Activated naive CD8-positive, alpha-beta T cell treated with anti-CD3 and anti-CD28 coated beads for 36 hours (primary cell): Measurements from ENCODE around the gene AK1. TPM values are rescaled to one million over a fixed set of nuclear protein-coding genes. Genes with fewer than 3 reads are reported as not detected.
"Not testable (repeated sequence)": the region's sequence is repeated elsewhere in the genome, so short reads cannot be mapped to it uniquely, and the experiment has no call there.

ENCODE experiments used
- DNase-seq: peaks from one replicate; pipeline ENCODE4 v3.0.0; 2021
- H3K27ac Mint-ChIP-seq: one replicate; pipeline ENCODE4 v1.8.0; 2022; ENCODE audit warnings: mild to moderate bottlenecking, moderate library complexity, mixed read lengths
- H3K27me3 Mint-ChIP-seq: one replicate; pipeline ENCODE4 v1.8.0; 2022; ENCODE audit warnings: mild to moderate bottlenecking, mixed read lengths
- H3K36me3 Mint-ChIP-seq: one replicate; pipeline ENCODE4 v1.8.0; 2021; ENCODE audit warnings: mild to moderate bottlenecking, mixed read lengths
- H3K4me1 Mint-ChIP-seq: one replicate; pipeline ENCODE4 v1.8.0; 2021; ENCODE audit warnings: mixed read lengths
- H3K4me3 Mint-ChIP-seq: one replicate; pipeline ENCODE4 v1.8.0; 2022; ENCODE audit warnings: mild to moderate bottlenecking, moderate library complexity, mixed read lengths
- H3K9me3 Mint-ChIP-seq: one replicate; pipeline ENCODE4 v1.8.0; 2022; ENCODE audit warnings: mixed read lengths
- total RNA-seq, 2 experiments: library from RNA; stranded (reverse); gene quantifications; one replicate each; pipeline ENCODE4 v1.2.3, GENCODE V29; 2021

Gene AK1
- total RNA-seq, 2 experiments from 2014 or later, result 9.9 to 11.7 TPM

DNA sequence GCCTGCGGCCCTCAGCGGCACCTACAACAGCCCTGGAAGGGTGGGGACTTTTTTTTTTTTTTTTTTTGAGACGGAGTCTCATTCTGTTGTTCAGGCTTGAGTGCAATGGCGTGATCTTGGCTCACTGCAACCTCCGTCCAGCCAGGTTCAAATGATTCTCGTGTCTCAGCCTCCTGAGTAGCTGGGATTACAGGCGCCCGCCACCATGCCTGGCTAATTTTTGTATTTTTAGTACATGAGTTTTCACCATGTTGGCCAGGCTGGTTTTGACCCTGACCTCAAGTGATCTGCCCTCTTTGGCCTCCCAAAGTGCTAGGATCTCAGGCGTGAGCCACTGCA lies 7.4 kb downstream of the AK1 start:
- H3K9me3 Mint-ChIP-seq, H3K27me3 Mint-ChIP-seq, H3K4me1 Mint-ChIP-seq, DNase-seq, H3K4me3 Mint-ChIP-seq, H3K36me3 Mint-ChIP-seq, H3K27ac Mint-ChIP-seq: not testable (repeated sequence)

DNA sequence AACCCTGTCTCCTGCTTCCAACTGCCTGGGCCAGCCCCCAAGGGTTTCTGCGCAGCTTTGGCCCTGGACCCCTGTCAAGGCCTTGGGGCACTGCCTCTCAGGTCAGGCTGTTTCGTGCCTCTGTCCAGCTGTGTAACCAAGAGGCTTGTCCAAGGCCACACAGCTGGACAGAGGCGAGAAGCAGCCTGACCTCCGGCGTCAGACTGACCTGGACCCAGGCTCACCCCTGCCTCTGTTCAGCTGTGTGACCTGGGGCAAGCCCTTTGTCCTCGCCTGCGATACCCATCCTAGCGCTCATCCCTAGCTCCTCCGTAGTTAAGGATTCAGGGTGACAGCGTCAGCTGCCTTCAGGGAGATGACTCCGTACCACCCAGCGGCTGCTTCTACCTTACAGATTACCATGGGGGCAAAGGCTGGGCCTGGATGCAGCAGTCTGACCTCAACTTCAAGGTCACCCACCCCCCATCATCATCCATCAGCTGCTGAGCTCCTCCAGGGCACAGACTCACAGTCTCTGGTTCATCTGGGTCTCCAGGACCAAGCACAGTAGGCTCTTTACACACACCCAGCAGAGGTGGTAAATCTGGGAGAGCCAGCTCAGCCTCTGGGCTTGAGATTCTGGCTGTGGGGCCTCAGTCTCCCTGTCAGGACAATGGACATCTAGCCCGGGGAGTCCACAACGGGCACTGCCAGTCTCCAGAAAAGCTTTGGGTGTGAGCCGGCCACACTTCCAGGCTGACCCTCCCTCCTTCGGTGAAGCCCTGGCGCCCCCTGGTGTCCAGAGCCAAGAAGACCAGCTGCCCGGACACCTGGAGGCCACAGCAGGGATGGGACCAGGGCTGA lies 7.9 kb downstream of the AK1 start:
- H3K36me3 Mint-ChIP-seq, result no peaks in the 10 kb centered on the region
- H3K4me1 Mint-ChIP-seq, result peaks cover 14% of the 10 kb centered on the region
- H3K27ac Mint-ChIP-seq, result no peak overlapping the region
- H3K9me3 Mint-ChIP-seq, result no peaks in the 10 kb centered on the region
- DNase-seq, result peak; percentile 82
- H3K4me3 Mint-ChIP-seq, result no peak overlapping the region
- H3K27me3 Mint-ChIP-seq, result no peaks in the 10 kb centered on the region

DNA sequence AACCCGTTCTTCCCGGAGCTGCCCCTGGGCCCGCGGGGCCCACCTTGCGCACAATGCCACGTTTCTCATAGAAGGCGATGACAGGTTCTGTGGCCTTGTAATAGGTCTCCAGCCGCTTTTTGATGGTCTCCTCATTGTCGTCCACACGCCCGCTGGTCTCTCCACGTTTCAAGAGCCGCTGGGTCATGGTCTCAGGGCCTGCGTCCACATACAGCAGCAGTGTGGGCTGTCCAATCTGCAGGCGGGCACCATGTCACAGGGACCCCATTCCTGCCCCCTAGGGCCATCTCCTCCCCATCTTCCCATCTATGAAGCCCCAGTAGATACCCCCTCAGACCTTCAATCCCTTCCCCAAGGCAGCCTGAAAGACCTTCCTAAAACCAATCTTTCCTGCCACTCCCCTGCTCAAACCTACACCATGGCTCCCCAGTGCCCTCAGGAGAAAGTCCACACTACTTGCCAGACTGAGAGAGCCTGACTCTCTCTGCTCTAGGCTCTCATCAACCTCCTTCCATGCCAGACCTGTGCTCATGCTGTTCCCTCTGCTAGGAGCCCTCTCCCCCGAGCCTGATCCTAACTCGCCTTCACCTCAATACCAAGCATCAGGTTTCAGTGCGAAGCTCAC lies 9.1 kb downstream of the AK1 start:
- H3K27ac Mint-ChIP-seq, result no peak overlapping the region
- no peaks in the 10 kb centered on the region for H3K36me3 Mint-ChIP-seq
- no peaks in the 10 kb centered on the region for H3K27me3 Mint-ChIP-seq

DNA sequence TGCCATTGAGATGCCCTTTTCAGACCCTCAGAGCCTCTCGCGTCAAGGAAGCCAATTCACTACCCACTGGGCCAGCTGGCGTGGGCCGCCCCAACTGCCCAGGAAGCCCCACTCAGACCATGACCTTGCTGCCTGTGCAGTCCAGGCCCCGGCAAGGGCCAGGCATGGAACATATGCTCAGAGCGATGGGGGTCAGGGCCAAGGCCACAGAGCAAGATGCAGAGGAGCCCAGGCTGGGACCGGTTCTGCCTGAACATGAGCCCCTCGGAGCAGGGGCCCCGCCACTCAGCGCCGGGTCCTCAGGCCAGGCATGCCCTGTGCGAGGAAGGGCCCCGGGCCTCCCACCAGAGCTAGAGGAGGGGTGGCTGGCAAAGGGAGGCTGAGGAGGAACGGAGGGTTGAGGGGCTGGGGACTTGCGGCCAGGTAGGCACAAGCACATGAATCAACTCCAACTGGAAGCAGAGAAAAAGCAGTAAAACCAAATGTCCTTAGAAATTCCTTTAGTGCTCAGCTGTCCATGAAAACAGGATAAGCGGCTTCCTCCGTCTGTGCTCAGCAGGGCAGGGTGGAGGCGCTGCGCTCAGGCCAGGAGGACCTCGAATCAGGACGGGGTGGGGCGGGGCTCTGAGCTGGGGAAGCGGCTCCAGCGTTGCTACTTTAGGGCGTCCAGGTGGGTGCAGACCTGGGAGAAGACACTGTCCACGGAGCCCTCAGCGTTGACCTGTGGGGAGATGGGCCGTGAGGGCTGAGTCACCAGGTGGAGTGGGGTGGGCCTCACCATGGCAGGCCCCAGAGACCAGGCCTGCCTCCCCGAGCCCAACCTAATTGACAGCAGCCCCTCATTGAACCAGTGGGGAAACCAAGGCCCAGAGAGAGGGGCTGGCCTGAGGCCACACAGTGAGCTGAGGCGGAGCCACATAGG lies 9.9 kb downstream of the AK1 start:
- Mint-ChIP-seq H3K4me1 (peaks cover 16% of the 10 kb centered on the region), H3K27me3 (no peaks in the 10 kb centered on the region)
- DNase-seq, result no peak

More for the DNA sequence above, 9.1 kb downstream of the AK1 start:
- no peaks in the 10 kb centered on the region for H3K9me3 Mint-ChIP-seq
- peaks cover 14% of the 10 kb centered on the region for H3K4me1 Mint-ChIP-seq
- DNase-seq, result no peak
- no peak overlapping the region for H3K4me3 Mint-ChIP-seq

DNA sequence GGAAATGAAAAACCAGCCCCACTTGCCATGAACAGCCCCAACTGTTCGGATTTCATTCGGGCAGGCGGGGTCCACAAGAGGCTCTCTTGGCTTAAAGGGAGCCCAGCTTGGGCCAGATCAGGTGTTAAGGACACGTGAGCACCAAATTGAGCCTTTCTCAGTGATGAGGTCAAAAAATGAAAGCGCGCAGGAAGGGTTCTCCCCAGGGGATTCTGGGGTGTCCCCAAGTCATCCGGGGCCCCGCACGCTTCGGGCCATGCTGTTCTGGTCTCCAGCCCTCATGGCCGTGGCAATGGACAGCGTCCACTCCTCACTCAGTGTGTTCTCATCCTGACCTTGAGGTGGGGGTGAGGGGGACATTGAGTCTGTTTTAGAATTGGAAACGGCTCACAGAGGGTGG lies 10.9 kb downstream of the AK1 start:
- Mint-ChIP-seq H3K4me1 (peaks cover 24% of the 10 kb centered on the region), H3K36me3 (no peaks in the 10 kb centered on the region), H3K9me3 (no peaks in the 10 kb centered on the region), H3K27ac (no peak overlapping the region), H3K27me3 (no peaks in the 10 kb centered on the region), H3K4me3 (no peak overlapping the region)
- DNase-seq, result no peak

More for the DNA sequence above, 9.9 kb downstream of the AK1 start:
- no peak overlapping the region for H3K4me3 Mint-ChIP-seq
- no peak overlapping the region for H3K27ac Mint-ChIP-seq
- no peaks in the 10 kb centered on the region for H3K9me3 Mint-ChIP-seq
- no peaks in the 10 kb centered on the region for H3K36me3 Mint-ChIP-seq

DNA sequence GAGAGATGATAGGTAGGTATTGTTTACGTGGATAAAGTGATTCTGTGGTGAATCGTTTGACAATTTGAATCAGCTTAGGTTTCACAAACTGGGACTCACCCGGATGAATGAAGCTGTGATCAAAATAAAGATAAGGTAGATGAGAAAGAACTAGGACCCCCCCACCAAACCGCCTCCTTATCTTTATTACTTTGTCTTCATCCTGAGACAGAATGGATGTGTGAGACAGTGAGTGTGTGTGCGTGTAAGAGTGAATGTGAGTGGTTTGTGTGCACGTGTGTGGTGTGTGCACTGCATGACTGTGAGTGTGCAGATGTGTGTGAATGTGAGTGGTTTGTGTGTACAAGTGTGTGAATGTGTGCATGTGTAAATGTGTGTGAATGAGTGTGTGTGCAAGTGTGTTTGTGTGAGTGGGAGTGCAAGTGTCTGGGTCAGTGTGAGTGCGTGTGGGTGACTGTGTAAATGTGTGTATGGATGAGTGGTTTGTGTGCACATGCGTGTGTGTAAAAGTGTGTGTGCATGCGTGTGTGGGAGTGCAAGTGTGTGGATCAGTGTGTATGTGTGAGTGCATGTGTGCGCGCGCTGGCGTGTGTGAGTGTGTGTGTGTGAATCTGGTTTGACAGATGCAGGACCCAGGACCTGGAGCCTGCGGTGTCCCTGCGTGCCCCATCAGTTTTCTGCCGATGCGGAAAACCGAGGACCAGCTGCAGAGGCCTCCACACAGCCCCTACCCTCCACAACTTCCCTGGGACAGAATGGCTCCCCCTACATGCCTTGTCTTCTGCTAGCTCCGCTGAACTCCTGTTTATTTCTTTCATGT lies 11.6 kb downstream of the AK1 start:
- no peak for DNase-seq
- Mint-ChIP-seq H3K27ac (no peak overlapping the region), H3K9me3 (no peaks in the 10 kb centered on the region), H3K27me3 (no peaks in the 10 kb centered on the region), H3K36me3 (no peaks in the 10 kb centered on the region), H3K4me1 (peaks cover 28% of the 10 kb centered on the region), H3K4me3 (no peak overlapping the region)

DNA sequence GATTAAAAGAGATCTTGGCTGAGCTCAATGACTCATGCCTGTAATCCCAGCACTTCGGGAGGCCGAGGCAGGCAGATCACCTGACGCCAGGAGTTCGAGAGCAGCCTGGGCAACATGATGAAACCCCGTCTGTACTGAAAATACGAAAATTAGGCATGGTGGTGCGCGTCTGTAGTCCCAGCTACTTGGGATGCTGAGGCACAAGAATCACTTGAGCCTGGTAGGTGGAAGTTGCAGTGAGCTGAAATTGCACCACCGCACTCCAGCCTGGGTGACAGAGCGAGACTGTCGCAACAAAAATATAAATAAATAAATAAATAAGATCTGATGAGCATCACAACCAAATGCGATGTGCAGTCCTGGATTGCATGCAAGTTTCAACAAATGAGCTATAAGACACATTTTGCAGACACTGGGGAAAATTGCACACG lies 14.3 kb downstream of the AK1 start:
- no peak overlapping the region for H3K4me3 Mint-ChIP-seq
- no peaks in the 10 kb centered on the region for H3K36me3 Mint-ChIP-seq
- no peaks in the 10 kb centered on the region for H3K9me3 Mint-ChIP-seq
- DNase-seq, result no peak
- H3K27me3 Mint-ChIP-seq, result no peaks in the 10 kb centered on the region
- H3K27ac Mint-ChIP-seq, result peak overlapping the region; percentile 77
- H3K4me1 Mint-ChIP-seq, result peaks cover 33% of the 10 kb centered on the region

DNA sequence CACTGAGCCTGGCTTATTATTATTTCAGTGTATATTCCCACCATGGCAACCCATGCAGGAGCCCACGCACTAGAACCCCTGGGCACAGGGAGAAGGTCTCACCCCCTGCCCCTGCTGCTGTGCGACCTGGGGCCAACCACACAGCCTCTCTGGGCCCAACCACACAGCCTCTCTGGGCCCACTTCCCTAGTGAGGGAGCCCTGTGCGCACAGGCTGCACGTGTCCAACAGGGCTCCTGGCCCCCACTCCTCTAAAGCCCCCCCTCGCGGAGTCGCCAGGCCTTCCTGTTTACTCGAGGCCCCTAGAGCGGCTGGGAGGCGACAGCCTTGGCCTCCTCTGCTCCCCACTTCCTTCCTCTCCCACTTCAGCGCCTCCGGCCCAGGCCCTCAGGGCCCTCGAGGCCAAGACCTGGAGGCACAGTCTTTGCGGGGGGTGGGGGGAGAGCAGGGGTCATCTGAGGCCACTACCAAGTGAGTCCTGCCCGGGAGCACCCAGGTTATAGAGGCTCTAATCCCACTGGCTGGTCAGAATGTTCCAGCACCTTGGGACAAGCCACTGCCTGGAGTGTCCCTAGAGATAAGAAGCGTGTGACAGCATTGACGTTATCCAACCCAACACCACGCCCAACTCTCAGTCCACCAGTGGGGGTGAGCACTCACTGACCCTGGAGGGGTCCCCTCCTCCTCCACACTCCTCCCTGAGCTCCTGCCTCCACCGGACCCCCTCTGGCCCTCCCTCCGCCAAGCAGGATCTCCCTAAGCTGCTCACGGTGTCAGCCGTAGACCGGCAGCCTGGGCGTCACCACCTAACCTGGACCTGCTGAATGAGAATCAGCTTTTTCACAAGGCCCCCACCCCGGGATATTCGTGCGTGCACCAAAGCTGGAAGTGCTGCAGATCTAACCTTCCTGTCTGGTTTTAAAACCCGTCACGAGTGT lies 15.1 kb downstream of the AK1 start:
- Mint-ChIP-seq H3K4me1 (peaks cover 35% of the 10 kb centered on the region), H3K27ac (peak overlapping the region; percentile 77), H3K36me3 (no peaks in the 10 kb centered on the region), H3K4me3 (no peak overlapping the region), H3K27me3 (no peaks in the 10 kb centered on the region), H3K9me3 (no peaks in the 10 kb centered on the region)
- no peak for DNase-seq

DNA sequence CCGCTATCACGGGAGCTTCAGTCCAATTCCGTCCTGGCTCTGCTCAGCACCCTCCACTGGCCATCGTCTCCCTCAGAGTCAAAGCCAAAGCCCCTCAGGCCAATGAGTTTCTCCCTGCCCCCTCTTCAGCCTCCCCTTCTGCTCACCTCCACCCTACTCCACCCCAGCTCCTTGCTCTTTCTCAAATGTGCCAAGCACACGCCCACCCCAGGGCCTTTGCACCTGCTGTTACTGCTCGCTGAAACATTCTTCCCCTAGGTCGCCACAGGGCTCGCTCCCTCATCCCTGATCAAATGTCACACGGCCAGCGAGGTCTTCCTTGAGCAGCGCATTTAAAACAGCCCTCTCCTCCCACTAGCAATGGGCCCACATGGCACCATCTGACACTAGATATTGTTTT lies 16.7 kb downstream of the AK1 start:
- no peak overlapping the region for H3K27ac Mint-ChIP-seq
- H3K27me3 Mint-ChIP-seq, result no peaks in the 10 kb centered on the region
- no peaks in the 10 kb centered on the region for H3K36me3 Mint-ChIP-seq
- H3K4me3 Mint-ChIP-seq, result no peak overlapping the region
- DNase-seq, result no peak
- H3K9me3 Mint-ChIP-seq, result no peaks in the 10 kb centered on the region
- H3K4me1 Mint-ChIP-seq, result peaks cover 36% of the 10 kb centered on the region

DNA sequence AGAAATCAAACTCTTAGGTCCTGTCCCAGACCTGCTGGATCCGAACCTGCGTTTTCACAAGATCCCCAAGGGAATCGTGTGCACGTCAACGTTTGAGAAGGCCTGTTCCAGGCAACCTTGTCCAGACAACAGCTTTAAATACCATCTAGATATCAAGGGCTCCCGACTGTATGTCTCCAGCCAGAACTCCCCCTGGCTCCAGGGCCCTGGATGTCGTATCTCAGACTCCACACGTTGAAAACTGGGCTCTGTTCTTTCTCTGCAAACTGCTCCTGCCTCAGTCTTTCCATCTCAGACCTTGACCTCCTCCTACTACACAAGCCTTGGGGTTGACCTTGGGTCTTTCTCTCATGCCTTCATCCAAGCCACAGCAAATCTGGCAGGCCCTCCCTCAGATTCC lies 17.2 kb downstream of the AK1 start:
- Mint-ChIP-seq H3K36me3 (no peaks in the 10 kb centered on the region), H3K4me3 (no peak overlapping the region), H3K4me1 (peaks cover 36% of the 10 kb centered on the region)

DNA sequence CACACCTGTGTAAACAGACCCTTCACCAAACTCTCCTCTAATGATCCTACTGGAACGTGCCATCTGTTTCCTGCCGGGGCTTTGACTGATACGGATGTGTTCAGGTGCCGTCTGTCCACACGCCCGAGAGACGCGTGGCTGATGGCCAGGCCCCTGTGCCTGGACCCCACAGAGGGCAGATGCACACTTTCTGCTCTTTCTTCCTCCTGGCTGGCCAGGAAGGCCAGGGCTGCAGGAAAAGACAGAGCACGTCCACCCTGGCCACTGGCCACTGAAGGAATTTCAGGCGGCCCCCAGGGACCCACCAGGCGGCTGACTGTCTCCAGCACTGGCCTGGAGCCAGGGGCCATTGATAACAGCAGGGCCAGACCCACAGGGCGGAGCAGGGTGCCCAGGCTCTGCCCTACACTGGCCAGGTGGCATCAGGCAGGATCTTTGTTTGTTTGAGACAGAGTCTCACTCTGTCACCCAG lies 19.4 kb downstream of the AK1 start:
- no peak overlapping the region for H3K4me3 Mint-ChIP-seq
- no peak overlapping the region for H3K27ac Mint-ChIP-seq
- H3K27me3 Mint-ChIP-seq, result no peaks in the 10 kb centered on the region
- no peaks in the 10 kb centered on the region for H3K9me3 Mint-ChIP-seq
- no peak for DNase-seq
- H3K36me3 Mint-ChIP-seq, result no peaks in the 10 kb centered on the region
- peaks cover 31% of the 10 kb centered on the region for H3K4me1 Mint-ChIP-seq

More for the DNA sequence above, 17.2 kb downstream of the AK1 start:
- H3K9me3 Mint-ChIP-seq, result no peaks in the 10 kb centered on the region
- H3K27me3 Mint-ChIP-seq, result no peaks in the 10 kb centered on the region
- no peak for DNase-seq
- H3K27ac Mint-ChIP-seq, result no peak overlapping the region

DNA sequence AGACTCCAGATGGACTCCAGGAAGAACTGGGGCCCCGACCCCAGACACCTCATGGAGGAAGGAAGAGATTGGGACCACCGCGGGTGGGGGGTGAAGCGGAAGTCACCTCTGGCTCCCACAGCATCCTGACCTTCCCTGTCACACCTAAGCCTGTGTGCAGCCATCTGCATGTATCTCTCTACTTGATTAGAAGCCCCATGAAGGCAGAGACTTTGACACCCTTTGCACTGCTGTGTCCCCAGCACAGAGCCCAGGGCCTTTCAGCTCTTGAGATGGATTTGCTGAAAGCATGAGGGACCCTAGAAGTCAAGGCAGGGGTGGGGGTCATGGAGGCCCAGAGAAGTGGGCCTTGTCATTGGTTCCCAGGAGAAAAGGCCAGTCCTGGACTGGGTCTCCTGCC lies 20.2 kb downstream of the AK1 start:
- Mint-ChIP-seq H3K4me1 (peaks cover 34% of the 10 kb centered on the region), H3K9me3 (no peaks in the 10 kb centered on the region), H3K36me3 (peaks cover under 1% of the 10 kb centered on the region), H3K27me3 (no peaks in the 10 kb centered on the region), H3K4me3 (no peak overlapping the region), H3K27ac (no peak overlapping the region)
- no peak for DNase-seq

DNA sequence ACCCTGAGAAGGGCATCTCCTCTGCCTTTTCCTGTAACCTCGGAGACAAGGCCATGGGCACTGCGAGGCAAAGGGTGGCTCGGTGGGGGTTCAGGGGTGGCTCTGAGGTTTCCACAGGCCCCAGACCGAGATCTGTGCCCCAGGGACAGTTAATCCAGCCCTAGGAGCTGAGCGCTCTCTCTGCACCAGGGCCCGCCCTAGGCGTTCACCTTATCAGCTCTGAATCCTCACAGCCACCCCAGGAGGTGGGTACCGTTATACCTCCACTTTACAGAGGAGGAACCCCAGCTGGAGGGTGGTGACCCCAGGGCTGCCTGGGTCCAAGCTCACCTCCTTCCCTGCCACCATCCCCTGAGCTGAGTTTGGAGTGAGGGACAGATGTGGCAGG lies 20.8 kb downstream of the AK1 start:
- Mint-ChIP-seq H3K4me1 (peaks cover 35% of the 10 kb centered on the region), H3K27ac (no peak overlapping the region), H3K36me3 (peaks cover 4% of the 10 kb centered on the region), H3K9me3 (no peaks in the 10 kb centered on the region), H3K4me3 (no peak overlapping the region), H3K27me3 (no peaks in the 10 kb centered on the region)
- DNase-seq, result no peak
